HCT116 (cell line): ENCODE results near the gene ZBTB7C. TPM values are rescaled to one million over a fixed set of nuclear protein-coding genes. Genes with fewer than 3 reads are reported as not detected.
A peak's percentile ranks its signal among the peaks of the same experiment; 100 is the strongest.

Experiments used
- ATAC-seq: fragments of 200-7000 bp; cut with Tn5 transposase; 2 replicates; pipeline ENCODE4 v1.9.1; 2020; ENCODE audit warnings: mild to moderate bottlenecking, moderate library complexity
- BruUV-seq: library from RNA; stranded (reverse); fragments of 400-500 nt; replicated peaks from 2 replicates; lab custom pipeline; 2021; lab: Mats Ljungman, UMichigan
- CTCF ChIA-PET: fragments of 300-600 bp; sonication (Branson Sonifier 250); formaldehyde crosslinking; loops from one replicate; lab custom pipeline; 2021; ENCODE audit warnings: antibody characterized with exemption; lab: Charles Lee
- POLR2A ChIA-PET: fragments of 300-600, 350-600 bp; sonication (Branson Sonifier 250); formaldehyde crosslinking; loops from one replicate; lab custom pipeline; 2021; ENCODE audit warnings: antibody characterized with exemption; lab: Charles Lee
- RAD21 ChIA-PET, 2 experiments: fragments of 300-600 bp; sonication (Branson Sonifier 250); formaldehyde crosslinking; loops; one replicate each; lab custom pipeline; 2023; ENCODE audit warnings: low total read pairs in 2 of 2; ENCODE audit not compliant: uncharacterized antibody in 2 of 2, unreplicated experiment in 2 of 2, low non-redundant PET in 1 of 2; lab: Charles Lee
- DNase-seq: peaks from one replicate; pipeline ENCODE4 v3.0.0-alpha.2; 2010; ENCODE audit warnings: low read depth, low spot score
- H2AFZ ChIP-seq: fragments of 200-600 bp; shearing (Covaris generic), sonication (generic); 2 replicates; pipeline ENCODE4 v1.6.1; 2017; ENCODE audit warnings: low read depth, mixed run types, mixed read lengths, antibody characterized with exemption, low read length; ENCODE audit not compliant: poor library complexity, severe bottlenecking
- H3K27ac ChIP-seq: 2 replicates; pipeline ENCODE4 v1.5.1; 2012; ENCODE audit warnings: low read depth, low read length
- H3K27me3 ChIP-seq: fragments of 200-600 bp; sonication (generic); 2 replicates; pipeline ENCODE4 v1.6.1; 2016; ENCODE audit warnings: mixed run types, low read length, mixed read lengths; ENCODE audit not compliant: insufficient read depth
- H3K36me3 ChIP-seq, 2 experiments: fragments of 200-500 bp in 1 of 2; fragments of 200-600 bp in 1 of 2; sonication (Bioruptor generic) in 1 of 2; sonication (generic) in 1 of 2; 2 replicates each; pipeline versions ENCODE4 v1.5.1 to v1.6.1; 2014 to 2016; ENCODE audit warnings: low read length in 2 of 2, inconsistent platforms in 1 of 2, mixed read lengths in 1 of 2, mixed run types in 1 of 2; ENCODE audit not compliant: insufficient read depth in 2 of 2, control insufficient read depth in 1 of 2
- H3K4me1 ChIP-seq, 2 experiments: fragments of 200-600 bp in 1 of 2; sonication (generic) in 1 of 2; 2 replicates each; pipeline versions ENCODE4 v1.5.1 to v1.6.1; 2012 to 2017; ENCODE audit warnings: low read length in 2 of 2, inconsistent platforms in 1 of 2, mild to moderate bottlenecking in 1 of 2, mixed read lengths in 1 of 2, mixed run types in 1 of 2, moderate library complexity in 1 of 2; ENCODE audit not compliant: insufficient read depth in 2 of 2, control insufficient read depth in 1 of 2
- H3K4me2 ChIP-seq: fragments of 200-600 bp; sonication (generic); 2 replicates; pipeline ENCODE4 v1.6.1; 2017; ENCODE audit warnings: mixed run types, low read length, mixed read lengths
- H3K4me3 ChIP-seq, 2 experiments: fragments of 200-600 bp in 1 of 2; sonication (generic) in 1 of 2; replicated peaks in 1 of 2; 2 replicates each; pipeline ENCODE4 v1.5.1; 2011 to 2016; ENCODE audit warnings: low read length in 2 of 2, control low read depth in 1 of 2, low read depth in 1 of 2, mild to moderate bottlenecking in 1 of 2, mixed read lengths in 1 of 2, mixed run types in 1 of 2
- H3K79me2 ChIP-seq: fragments of 200-600 bp; sonication (generic); 2 replicates; pipeline ENCODE4 v1.6.1; 2017; ENCODE audit warnings: mild to moderate bottlenecking, mixed run types, low read length, moderate library complexity, mixed read lengths; ENCODE audit not compliant: insufficient read depth
- H3K9ac ChIP-seq: fragments of 200-600 bp; sonication (generic); 2 replicates; pipeline ENCODE4 v1.6.1; 2016; ENCODE audit warnings: low read length, mixed read lengths
- H3K9me2 ChIP-seq: fragments of 200-600 bp; sonication (generic), shearing (Covaris generic); 2 replicates; pipeline ENCODE4 v1.6.1; 2017; ENCODE audit warnings: mixed run types, mild to moderate bottlenecking, moderate library complexity; ENCODE audit not compliant: insufficient read depth
- H3K9me3 ChIP-seq, 2 experiments: fragments of 200-500 bp in 1 of 2; fragments of 200-600 bp in 1 of 2; sonication (Bioruptor generic) in 1 of 2; sonication (generic) in 1 of 2; 2 replicates each; pipeline ENCODE4 v1.6.1; 2014 to 2017; ENCODE audit warnings: low read length in 2 of 2, mixed read lengths in 2 of 2, inconsistent platforms in 1 of 2, low read depth in 1 of 2, mild to moderate bottlenecking in 1 of 2, mixed run types in 1 of 2, moderate library complexity in 1 of 2; ENCODE audit not compliant: control insufficient read depth in 1 of 2, insufficient read depth in 1 of 2
- H4K20me1 ChIP-seq: fragments of 200-600 bp; sonication (generic), shearing (Covaris generic); 2 replicates; pipeline ENCODE4 v1.6.1; 2017; ENCODE audit warnings: mixed run types, mild to moderate bottlenecking, moderate library complexity; ENCODE audit not compliant: insufficient read depth
- CBX3 ChIP-seq: IDR thresholded peaks from 2 replicates; pipeline ENCODE4 v1.6.1; 2012; ENCODE audit warnings: low read depth
- CEBPB ChIP-seq: IDR thresholded peaks from 2 replicates; pipeline ENCODE4 v1.6.1; 2012; ENCODE audit warnings: low read depth
- ELF1 ChIP-seq: IDR thresholded peaks from 2 replicates; pipeline ENCODE4 v1.6.1; 2012; ENCODE audit warnings: low read depth, borderline replicate concordance
- EZH2 ChIP-seq: fragments of 200-600 bp; sonication (generic); IDR thresholded peaks from 2 replicates; pipeline ENCODE4 v1.6.1; 2017; ENCODE audit warnings: antibody characterized with exemption, mixed run types
- POLR2A ChIP-seq: IDR thresholded peaks from 2 replicates; pipeline ENCODE4 v1.7.0; 2011; ENCODE audit warnings: borderline replicate concordance; ENCODE audit not compliant: insufficient read depth, insufficient read length; ENCODE audit errors: extremely low read depth
- SIN3A ChIP-seq: IDR thresholded peaks from 2 replicates; pipeline ENCODE4 v1.6.1; 2012; ENCODE audit warnings: low read depth
- SP1 ChIP-seq: IDR thresholded peaks from 2 replicates; pipeline ENCODE4 v1.6.1; 2012; ENCODE audit warnings: low read depth
- SRF ChIP-seq: IDR thresholded peaks from 2 replicates; pipeline ENCODE4 v1.6.1; 2012; ENCODE audit warnings: low read depth
- TCF7L2 ChIP-seq: IDR thresholded peaks from 2 replicates; pipeline ENCODE4 v1.7.0; 2011; ENCODE audit warnings: borderline replicate concordance, inconsistent platforms; ENCODE audit not compliant: insufficient read depth, insufficient read length; ENCODE audit errors: extremely low read depth
- YY1 ChIP-seq: IDR thresholded peaks from 2 replicates; pipeline ENCODE4 v1.6.1; 2011; ENCODE audit warnings: low read length, low read depth, moderate library complexity, mild to moderate bottlenecking; ENCODE audit not compliant: insufficient replicate concordance; ENCODE audit errors: extremely low read depth
- ZFX ChIP-seq: fragments of 450-650 bp; IDR thresholded peaks from 2 replicates; pipeline ENCODE4 v1.6.1; 2017
- intact Hi-C: fragments of 100-400 bp; cut with micrococcal nuclease; formaldehyde crosslinking; loops from 2 replicates; pipeline ENCODE4 v1.10.0; 2022
- total RNA-seq: library from RNA; stranded (reverse); gene quantifications from one replicate; pipeline ENCODE4 v1.2.1, GENCODE V29; 2021; ENCODE audit not compliant: unreplicated experiment
- TF ChIP-seq, protein P1 (sequence below): IDR thresholded peaks from 2 replicates; pipeline ENCODE4 v1.6.1; 2012
- TF ChIP-seq, protein P2 (sequence below): IDR thresholded peaks from 2 replicates; pipeline ENCODE4 v1.6.1; 2012; ENCODE audit warnings: low read depth
- TF ChIP-seq, protein P3 (sequence below), 3 experiments: fragments of 200-600 bp in 1 of 3; sonication (generic) in 1 of 3; IDR thresholded peaks in 2 of 3; conservative IDR thresholded peaks in 1 of 3; 2 replicates each; pipeline ENCODE4 v1.5.1; 2012 to 2017; ENCODE audit warnings: low read depth in 2 of 3, low read length in 2 of 3, antibody characterized with exemption in 1 of 3, borderline replicate concordance in 1 of 3, control low read depth in 1 of 3, mild to moderate bottlenecking in 1 of 3, mixed read lengths in 1 of 3, mixed run types in 1 of 3, moderate library complexity in 1 of 3; ENCODE audit not compliant: insufficient read depth in 1 of 3

Gene ZBTB7C
- total RNA-seq, 1 experiment from 2014 or later, result 0.37 TPM

DNA sequence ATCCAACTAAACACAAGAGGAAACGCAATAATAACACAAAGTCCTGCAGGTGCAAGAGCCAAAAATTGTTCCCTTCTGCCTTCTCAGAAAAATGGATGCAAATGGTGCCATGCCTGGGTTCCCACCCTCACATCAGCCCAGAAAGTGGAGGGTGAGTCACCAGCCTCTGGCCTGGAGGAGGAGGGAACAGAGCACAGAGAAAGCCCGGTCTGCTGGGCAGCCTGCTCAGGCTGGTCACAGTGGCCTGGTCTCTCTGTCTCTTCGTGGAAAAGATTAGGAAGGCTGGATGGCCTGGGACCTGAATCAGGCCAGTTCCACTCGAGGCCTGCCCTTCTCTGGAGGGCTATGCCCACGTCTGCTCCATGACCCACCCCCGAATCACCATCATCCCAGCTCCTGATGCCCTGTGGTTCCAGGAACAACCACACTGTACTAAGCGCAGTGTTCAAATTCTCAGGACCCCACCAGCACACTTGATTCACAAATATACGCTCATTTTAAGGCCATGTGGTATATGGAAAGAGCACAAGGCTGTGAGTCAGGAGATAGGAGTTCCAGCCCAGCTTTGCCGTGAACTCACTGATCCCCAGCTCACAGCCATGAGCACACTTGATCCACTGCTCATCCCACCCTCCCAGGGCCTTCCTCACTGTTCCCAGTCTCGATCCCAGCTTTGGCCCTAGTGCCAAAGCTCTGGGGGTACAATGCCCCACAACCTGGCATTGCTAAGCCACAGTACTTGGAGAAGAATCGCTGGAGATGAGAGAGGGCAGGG is 82.1 kb downstream of the ZBTB7C start:
- TF ChIP-seq SIN3A (no peak), YY1 (no peak), ZFX (no peak)
- ChIA-PET CTCF (no interaction called here), POLR2A (no interaction called here), RAD21 (interaction anchor here in 1 of 2 experiments (0.7 kb wide), 1 partner anchor 9 kb away, joined by 3 read pairs; no protein-coding TSS in a partner anchor)
- Histone ChIP-seq H3K4me1 (peaks cover 8 to 43% of the 10 kb centered on the region in 2 experiments), H3K79me2 (no peaks in the 10 kb centered on the region), H3K9me2 (no peaks in the 10 kb centered on the region), H3K36me3 (no peaks in the 10 kb centered on the region), H2AFZ (no peak overlapping the region), H4K20me1 (no peaks in the 10 kb centered on the region), H3K27ac (no peak overlapping the region), H3K9me3 (no peaks in the 10 kb centered on the region), H3K4me2 (peak overlapping the region; percentile 16), H3K4me3 (no peak overlapping the region), H3K9ac (no peak overlapping the region), H3K27me3 (no peaks in the 10 kb centered on the region)
- ATAC-seq (peak; percentile 56), DNase-seq (no peak)
- BruUV-seq, result no TSS peak
- intact Hi-C loops, result no loop called here

DNA sequence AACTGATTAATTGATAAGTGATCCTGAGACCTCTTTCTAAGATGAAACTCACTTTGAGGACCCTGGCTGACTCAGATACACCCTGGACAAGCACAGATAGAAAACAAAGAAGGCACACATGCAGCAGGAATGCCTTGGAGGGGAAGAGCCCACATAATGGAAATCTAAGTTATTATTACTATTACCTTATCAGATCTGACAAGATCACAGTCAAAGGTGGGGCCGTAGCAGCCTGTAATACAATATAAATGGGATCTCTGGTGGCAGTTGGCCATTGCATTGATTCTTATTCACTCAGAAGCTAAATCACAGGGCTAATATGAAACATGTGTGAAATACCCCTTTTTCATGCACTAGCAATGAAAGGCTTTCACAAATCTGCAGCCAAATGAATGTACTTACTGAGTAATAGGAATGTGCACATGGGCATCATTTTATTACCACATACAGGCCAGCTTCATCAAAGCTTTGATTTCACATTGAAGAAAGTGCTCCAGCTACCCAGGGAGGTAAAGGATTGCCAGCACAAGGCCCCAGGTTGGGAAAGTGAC is 84.0 kb downstream of the ZBTB7C start:
- no peak overlapping the region for H2AFZ ChIP-seq
- ATAC-seq (no peak), DNase-seq (no peak)
- H3K9ac ChIP-seq, result no peak overlapping the region
- no peak overlapping the region for H3K27ac ChIP-seq
- no peak overlapping the region for H3K4me3 ChIP-seq
- no peaks in the 10 kb centered on the region for H3K79me2 ChIP-seq
- no peaks in the 10 kb centered on the region for H3K27me3 ChIP-seq
- RAD21 ChIA-PET, result no interaction called here
- H3K4me1 ChIP-seq, result peaks cover 7 to 33% of the 10 kb centered on the region in 2 experiments
- BruUV-seq, result no TSS peak
- no peaks in the 10 kb centered on the region for H3K36me3 ChIP-seq
- no peaks in the 10 kb centered on the region for H3K9me3 ChIP-seq
- H4K20me1 ChIP-seq, result no peaks in the 10 kb centered on the region
- no peaks in the 10 kb centered on the region for H3K9me2 ChIP-seq
- H3K4me2 ChIP-seq, result no peak overlapping the region
- CTCF ChIA-PET, result interaction anchor here (1.3 kb wide), 1 partner anchor 120 kb away, joined by 3 read pairs; no protein-coding TSS in a partner anchor
- POLR2A ChIA-PET, result no interaction called here
- intact Hi-C loops, result no loop called here
- TF ChIP-seq TCF7L2, result no peak
- TF ChIP-seq, protein P1, sequence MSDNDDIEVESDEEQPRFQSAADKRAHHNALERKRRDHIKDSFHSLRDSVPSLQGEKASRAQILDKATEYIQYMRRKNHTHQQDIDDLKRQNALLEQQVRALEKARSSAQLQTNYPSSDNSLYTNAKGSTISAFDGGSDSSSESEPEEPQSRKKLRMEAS, result no peak
- TF ChIP-seq, protein P2, sequence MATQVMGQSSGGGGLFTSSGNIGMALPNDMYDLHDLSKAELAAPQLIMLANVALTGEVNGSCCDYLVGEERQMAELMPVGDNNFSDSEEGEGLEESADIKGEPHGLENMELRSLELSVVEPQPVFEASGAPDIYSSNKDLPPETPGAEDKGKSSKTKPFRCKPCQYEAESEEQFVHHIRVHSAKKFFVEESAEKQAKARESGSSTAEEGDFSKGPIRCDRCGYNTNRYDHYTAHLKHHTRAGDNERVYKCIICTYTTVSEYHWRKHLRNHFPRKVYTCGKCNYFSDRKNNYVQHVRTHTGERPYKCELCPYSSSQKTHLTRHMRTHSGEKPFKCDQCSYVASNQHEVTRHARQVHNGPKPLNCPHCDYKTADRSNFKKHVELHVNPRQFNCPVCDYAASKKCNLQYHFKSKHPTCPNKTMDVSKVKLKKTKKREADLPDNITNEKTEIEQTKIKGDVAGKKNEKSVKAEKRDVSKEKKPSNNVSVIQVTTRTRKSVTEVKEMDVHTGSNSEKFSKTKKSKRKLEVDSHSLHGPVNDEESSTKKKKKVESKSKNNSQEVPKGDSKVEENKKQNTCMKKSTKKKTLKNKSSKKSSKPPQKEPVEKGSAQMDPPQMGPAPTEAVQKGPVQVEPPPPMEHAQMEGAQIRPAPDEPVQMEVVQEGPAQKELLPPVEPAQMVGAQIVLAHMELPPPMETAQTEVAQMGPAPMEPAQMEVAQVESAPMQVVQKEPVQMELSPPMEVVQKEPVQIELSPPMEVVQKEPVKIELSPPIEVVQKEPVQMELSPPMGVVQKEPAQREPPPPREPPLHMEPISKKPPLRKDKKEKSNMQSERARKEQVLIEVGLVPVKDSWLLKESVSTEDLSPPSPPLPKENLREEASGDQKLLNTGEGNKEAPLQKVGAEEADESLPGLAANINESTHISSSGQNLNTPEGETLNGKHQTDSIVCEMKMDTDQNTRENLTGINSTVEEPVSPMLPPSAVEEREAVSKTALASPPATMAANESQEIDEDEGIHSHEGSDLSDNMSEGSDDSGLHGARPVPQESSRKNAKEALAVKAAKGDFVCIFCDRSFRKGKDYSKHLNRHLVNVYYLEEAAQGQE, result no peak
- TF ChIP-seq YY1, result no peak
- TF ChIP-seq POLR2A, result no peak
- TF ChIP-seq SP1, result no peak
- no peak for TF ChIP-seq CEBPB
- TF ChIP-seq SRF, result no peak
- TF ChIP-seq, protein P3, sequence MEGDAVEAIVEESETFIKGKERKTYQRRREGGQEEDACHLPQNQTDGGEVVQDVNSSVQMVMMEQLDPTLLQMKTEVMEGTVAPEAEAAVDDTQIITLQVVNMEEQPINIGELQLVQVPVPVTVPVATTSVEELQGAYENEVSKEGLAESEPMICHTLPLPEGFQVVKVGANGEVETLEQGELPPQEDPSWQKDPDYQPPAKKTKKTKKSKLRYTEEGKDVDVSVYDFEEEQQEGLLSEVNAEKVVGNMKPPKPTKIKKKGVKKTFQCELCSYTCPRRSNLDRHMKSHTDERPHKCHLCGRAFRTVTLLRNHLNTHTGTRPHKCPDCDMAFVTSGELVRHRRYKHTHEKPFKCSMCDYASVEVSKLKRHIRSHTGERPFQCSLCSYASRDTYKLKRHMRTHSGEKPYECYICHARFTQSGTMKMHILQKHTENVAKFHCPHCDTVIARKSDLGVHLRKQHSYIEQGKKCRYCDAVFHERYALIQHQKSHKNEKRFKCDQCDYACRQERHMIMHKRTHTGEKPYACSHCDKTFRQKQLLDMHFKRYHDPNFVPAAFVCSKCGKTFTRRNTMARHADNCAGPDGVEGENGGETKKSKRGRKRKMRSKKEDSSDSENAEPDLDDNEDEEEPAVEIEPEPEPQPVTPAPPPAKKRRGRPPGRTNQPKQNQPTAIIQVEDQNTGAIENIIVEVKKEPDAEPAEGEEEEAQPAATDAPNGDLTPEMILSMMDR (IDR thresholded peaks at IDR 0.05 in 2 of 3, conservative IDR thresholded peaks at IDR 0.05 in 1 of 3; ENCODE audit: borderline replicate concordance in 1 of 3, insufficient read depth in 1 of 3, low read depth in 2 of 3, low read length in 2 of 3), result no peak
- TF ChIP-seq CBX3, result no peak
- TF ChIP-seq ELF1, result no peak
- no peak for TF ChIP-seq SIN3A
- no peak for TF ChIP-seq EZH2
